Measurements from ENCODE around the gene FADS6.

DNA sequence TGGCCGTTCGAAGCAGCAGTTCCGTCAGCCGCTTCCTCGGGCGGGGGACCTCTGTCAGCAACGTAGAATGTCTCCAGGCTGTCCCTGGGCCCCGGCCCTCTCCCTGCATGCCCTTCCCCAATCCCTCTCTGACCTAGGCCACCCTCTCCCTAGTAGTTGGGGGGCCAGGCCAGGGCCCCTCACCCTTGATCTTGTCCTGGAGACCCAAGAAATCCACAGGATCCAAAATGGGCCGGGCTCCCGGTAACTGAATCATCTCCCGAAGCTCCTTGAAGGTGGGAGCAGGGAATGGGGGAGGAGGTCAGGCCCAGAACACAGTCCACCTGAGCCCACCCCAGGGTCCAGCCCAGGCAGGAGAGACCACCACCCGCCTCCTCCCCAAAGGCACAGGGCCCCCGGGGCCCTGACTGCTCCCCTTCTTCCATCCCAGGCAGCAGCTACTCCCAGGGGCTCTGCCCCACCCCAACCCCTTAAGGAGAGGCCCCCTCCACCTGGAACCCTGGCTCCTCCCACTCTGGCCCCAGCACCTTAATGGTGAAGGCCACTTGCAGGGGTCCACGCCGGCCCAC lies 29.1 kb downstream of the FADS6 start:
- TF ChIP-seq POLR2AphosphoS5 (IDR thresholded peaks at IDR 0.05; ENCODE audit: low read depth) = no peak
- TF ChIP-seq, protein P1, sequence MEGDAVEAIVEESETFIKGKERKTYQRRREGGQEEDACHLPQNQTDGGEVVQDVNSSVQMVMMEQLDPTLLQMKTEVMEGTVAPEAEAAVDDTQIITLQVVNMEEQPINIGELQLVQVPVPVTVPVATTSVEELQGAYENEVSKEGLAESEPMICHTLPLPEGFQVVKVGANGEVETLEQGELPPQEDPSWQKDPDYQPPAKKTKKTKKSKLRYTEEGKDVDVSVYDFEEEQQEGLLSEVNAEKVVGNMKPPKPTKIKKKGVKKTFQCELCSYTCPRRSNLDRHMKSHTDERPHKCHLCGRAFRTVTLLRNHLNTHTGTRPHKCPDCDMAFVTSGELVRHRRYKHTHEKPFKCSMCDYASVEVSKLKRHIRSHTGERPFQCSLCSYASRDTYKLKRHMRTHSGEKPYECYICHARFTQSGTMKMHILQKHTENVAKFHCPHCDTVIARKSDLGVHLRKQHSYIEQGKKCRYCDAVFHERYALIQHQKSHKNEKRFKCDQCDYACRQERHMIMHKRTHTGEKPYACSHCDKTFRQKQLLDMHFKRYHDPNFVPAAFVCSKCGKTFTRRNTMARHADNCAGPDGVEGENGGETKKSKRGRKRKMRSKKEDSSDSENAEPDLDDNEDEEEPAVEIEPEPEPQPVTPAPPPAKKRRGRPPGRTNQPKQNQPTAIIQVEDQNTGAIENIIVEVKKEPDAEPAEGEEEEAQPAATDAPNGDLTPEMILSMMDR (conservative IDR thresholded peaks at IDR 0.05; ENCODE audit: low read depth in 2 of 2) = no peak
- TF ChIP-seq, protein P2, sequence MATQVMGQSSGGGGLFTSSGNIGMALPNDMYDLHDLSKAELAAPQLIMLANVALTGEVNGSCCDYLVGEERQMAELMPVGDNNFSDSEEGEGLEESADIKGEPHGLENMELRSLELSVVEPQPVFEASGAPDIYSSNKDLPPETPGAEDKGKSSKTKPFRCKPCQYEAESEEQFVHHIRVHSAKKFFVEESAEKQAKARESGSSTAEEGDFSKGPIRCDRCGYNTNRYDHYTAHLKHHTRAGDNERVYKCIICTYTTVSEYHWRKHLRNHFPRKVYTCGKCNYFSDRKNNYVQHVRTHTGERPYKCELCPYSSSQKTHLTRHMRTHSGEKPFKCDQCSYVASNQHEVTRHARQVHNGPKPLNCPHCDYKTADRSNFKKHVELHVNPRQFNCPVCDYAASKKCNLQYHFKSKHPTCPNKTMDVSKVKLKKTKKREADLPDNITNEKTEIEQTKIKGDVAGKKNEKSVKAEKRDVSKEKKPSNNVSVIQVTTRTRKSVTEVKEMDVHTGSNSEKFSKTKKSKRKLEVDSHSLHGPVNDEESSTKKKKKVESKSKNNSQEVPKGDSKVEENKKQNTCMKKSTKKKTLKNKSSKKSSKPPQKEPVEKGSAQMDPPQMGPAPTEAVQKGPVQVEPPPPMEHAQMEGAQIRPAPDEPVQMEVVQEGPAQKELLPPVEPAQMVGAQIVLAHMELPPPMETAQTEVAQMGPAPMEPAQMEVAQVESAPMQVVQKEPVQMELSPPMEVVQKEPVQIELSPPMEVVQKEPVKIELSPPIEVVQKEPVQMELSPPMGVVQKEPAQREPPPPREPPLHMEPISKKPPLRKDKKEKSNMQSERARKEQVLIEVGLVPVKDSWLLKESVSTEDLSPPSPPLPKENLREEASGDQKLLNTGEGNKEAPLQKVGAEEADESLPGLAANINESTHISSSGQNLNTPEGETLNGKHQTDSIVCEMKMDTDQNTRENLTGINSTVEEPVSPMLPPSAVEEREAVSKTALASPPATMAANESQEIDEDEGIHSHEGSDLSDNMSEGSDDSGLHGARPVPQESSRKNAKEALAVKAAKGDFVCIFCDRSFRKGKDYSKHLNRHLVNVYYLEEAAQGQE (IDR thresholded peaks at IDR 0.05; ENCODE audit: unreplicated experiment) = no peak

All from GM23338 (cell line).